ENCODE measurements around the gene FAM209B. TPM values are rescaled to one million over a fixed set of nuclear protein-coding genes. Genes with fewer than 3 reads are reported as not detected.
"Not testable (repeated sequence)": the region's sequence is repeated elsewhere in the genome, so short reads cannot be mapped to it uniquely, and the experiment has no call there.

Gene FAM209B
- total RNA-seq, 1 donor from 2014 or later, result not detected

DNA sequence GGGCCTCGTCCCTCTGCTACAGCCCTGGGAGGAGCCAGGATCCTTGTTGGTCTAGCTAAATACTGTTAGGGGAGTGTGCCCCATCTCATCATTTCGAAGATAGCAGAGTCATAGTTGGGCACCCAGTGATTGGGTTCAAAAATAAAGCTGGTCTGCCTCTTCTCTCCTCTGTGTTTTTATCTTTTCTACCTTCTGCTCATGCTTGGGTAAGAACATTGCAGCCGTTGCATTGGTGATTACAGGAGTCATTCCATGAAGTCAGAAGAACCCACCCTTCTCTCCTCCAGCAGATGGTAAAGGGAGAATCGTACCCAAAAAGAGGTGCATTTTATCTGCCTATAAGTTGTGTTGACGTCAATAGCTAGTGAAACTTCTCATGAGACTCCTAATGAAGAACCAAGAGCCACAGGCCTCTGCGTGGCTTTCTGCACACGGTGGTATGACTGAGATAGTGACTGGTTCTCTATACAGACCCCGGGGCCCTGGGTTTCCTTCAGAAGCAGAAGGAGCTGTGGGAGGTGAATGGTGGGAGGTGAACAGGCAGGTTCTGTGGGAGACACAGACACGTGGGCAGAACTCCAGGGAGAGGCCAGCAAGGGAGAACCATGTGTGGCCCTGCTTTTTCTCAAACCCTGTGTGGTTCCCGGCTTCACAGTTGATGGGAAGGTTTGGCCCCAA, 14.2 kb upstream of the FAM209B start:
- no peak for DNase-seq
- Mint-ChIP-seq H3K4me3 (ENCODE audit: unreplicated experiment) (no peak overlapping the region), H3K4me1 (ENCODE audit: low read depth, unreplicated experiment) (peaks cover 7% of the 10 kb centered on the region), H3K27ac (ENCODE audit: unreplicated experiment) (no peak overlapping the region), H3K9me3 (ENCODE audit: unreplicated experiment) (peaks cover 3% of the 10 kb centered on the region), H3K36me3 (ENCODE audit: unreplicated experiment) (peaks cover 21% of the 10 kb centered on the region), H3K27me3 (ENCODE audit: unreplicated experiment) (peaks cover 2% of the 10 kb centered on the region)
- TF ChIP-seq, protein P1, sequence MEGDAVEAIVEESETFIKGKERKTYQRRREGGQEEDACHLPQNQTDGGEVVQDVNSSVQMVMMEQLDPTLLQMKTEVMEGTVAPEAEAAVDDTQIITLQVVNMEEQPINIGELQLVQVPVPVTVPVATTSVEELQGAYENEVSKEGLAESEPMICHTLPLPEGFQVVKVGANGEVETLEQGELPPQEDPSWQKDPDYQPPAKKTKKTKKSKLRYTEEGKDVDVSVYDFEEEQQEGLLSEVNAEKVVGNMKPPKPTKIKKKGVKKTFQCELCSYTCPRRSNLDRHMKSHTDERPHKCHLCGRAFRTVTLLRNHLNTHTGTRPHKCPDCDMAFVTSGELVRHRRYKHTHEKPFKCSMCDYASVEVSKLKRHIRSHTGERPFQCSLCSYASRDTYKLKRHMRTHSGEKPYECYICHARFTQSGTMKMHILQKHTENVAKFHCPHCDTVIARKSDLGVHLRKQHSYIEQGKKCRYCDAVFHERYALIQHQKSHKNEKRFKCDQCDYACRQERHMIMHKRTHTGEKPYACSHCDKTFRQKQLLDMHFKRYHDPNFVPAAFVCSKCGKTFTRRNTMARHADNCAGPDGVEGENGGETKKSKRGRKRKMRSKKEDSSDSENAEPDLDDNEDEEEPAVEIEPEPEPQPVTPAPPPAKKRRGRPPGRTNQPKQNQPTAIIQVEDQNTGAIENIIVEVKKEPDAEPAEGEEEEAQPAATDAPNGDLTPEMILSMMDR (IDR thresholded peaks at IDR 0.05; ENCODE audit: partially characterized antibody, unreplicated experiment), result no peak

GRCh38 chr20:56519551-56519950, 13.5 kb upstream of the FAM209B start:
- peaks cover 6% of the 10 kb centered on the region for H3K9me3 Mint-ChIP-seq (ENCODE audit: unreplicated experiment)
- peaks cover 2% of the 10 kb centered on the region for H3K27me3 Mint-ChIP-seq (ENCODE audit: unreplicated experiment)
- H3K4me1 Mint-ChIP-seq (ENCODE audit: low read depth, unreplicated experiment), result peaks cover 3% of the 10 kb centered on the region
- TF ChIP-seq, protein P1 (IDR thresholded peaks at IDR 0.05; ENCODE audit: partially characterized antibody, unreplicated experiment), result no peak
- H3K27ac Mint-ChIP-seq (ENCODE audit: unreplicated experiment), result no peak overlapping the region
- H3K36me3 Mint-ChIP-seq (ENCODE audit: unreplicated experiment), result peaks cover 21% of the 10 kb centered on the region
- no peak for DNase-seq
- H3K4me3 Mint-ChIP-seq (ENCODE audit: unreplicated experiment), result no peak overlapping the region

GRCh38 chr20:56520180-56520579, 12.9 kb upstream of the FAM209B start:
- Mint-ChIP-seq H3K4me1 (ENCODE audit: low read depth, unreplicated experiment) (peaks cover 3% of the 10 kb centered on the region), H3K27me3 (ENCODE audit: unreplicated experiment) (peaks cover 2% of the 10 kb centered on the region), H3K4me3 (ENCODE audit: unreplicated experiment) (no peak overlapping the region), H3K9me3 (ENCODE audit: unreplicated experiment) (peaks cover 6% of the 10 kb centered on the region), H3K36me3 (ENCODE audit: unreplicated experiment) (peaks cover 21% of the 10 kb centered on the region), H3K27ac (ENCODE audit: unreplicated experiment) (no peak overlapping the region)
- TF ChIP-seq, protein P1 (IDR thresholded peaks at IDR 0.05; ENCODE audit: partially characterized antibody, unreplicated experiment), result no peak
- no peak for DNase-seq

DNA sequence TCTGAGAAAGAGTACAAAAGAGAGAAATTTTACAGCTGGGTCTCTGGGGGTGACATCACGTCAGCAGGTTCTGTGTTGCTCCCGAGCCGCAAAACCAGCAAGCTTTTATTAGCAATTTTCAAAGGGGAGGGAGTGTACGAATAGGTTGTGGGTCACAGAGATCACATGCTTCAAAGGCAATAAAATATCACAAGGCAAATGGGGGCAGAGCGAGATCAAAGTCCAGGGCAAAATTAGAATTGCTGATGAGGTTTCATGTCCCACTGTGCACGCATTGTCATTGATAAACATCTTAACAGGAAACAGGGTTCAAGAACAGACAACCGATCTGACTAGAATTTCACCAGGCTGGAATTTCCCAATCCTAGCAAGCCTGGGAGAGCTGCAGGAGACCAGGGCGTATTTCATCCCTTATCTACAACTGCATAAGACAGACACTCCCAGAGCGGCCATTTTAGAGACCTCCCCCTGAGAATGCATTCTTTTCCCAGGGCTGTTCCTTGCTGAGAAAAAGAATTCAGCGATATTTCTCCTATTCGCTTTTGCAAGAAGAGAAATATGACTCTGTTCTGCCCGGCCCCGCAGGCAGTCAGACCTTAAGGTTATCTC, 12.2 kb upstream of the FAM209B start:
- H3K4me3 Mint-ChIP-seq (ENCODE audit: unreplicated experiment); H3K27me3 Mint-ChIP-seq (ENCODE audit: unreplicated experiment); DNase-seq; H3K27ac Mint-ChIP-seq (ENCODE audit: unreplicated experiment); H3K9me3 Mint-ChIP-seq (ENCODE audit: unreplicated experiment); H3K4me1 Mint-ChIP-seq (ENCODE audit: low read depth, unreplicated experiment): not testable (repeated sequence)
- peaks cover 21% of the 10 kb centered on the region for H3K36me3 Mint-ChIP-seq (ENCODE audit: unreplicated experiment)

- peaks cover 4% of the 10 kb centered on the region for H3K9me3 Mint-ChIP-seq (ENCODE audit: unreplicated experiment)
- TF ChIP-seq, protein P1 (IDR thresholded peaks at IDR 0.05; ENCODE audit: partially characterized antibody, unreplicated experiment), result no peak
Measured at GRCh38 chr20:56522311-56522710, 10.7 kb upstream of the FAM209B start.

GRCh38 chr20:56524444-56524843, 8.6 kb upstream of the FAM209B start, which contains the start of gene FAM209A:
TSS of gene FAM209A (plus strand) at chr20:56524744. CDS start at chr20:56524809, 65 bp downstream.
- not testable (repeated sequence) for H3K9me3 Mint-ChIP-seq (ENCODE audit: unreplicated experiment); H3K4me3 Mint-ChIP-seq (ENCODE audit: unreplicated experiment); H3K27me3 Mint-ChIP-seq (ENCODE audit: unreplicated experiment); H3K4me1 Mint-ChIP-seq (ENCODE audit: low read depth, unreplicated experiment); H3K27ac Mint-ChIP-seq (ENCODE audit: unreplicated experiment); DNase-seq
- peaks cover 16% of the 10 kb centered on the region for H3K36me3 Mint-ChIP-seq (ENCODE audit: unreplicated experiment)

More at GRCh38 chr20:56522311-56522710, 10.7 kb upstream of the FAM209B start:
- H3K27ac Mint-ChIP-seq (ENCODE audit: unreplicated experiment), result no peak overlapping the region
- peaks cover 4% of the 10 kb centered on the region for H3K27me3 Mint-ChIP-seq (ENCODE audit: unreplicated experiment)
- no peaks in the 10 kb centered on the region for H3K4me1 Mint-ChIP-seq (ENCODE audit: low read depth, unreplicated experiment)
- H3K36me3 Mint-ChIP-seq (ENCODE audit: unreplicated experiment), result peaks cover 21% of the 10 kb centered on the region
- no peak for DNase-seq
- H3K4me3 Mint-ChIP-seq (ENCODE audit: unreplicated experiment), result no peak overlapping the region

Measured in glutamatergic neuron (in vitro differentiated cells).